Gastroesophageal sphincter (tissue), 3 donors: Measurements from ENCODE around the gene CALHM1.

Source experiments
- CTCF ChIP-seq, 4 experiments: fragments of 200-600 bp in 2 of 4; fragments of 450-650 bp in 2 of 4; sonication (generic) in 1 of 4; IDR thresholded peaks; one replicate each; pipeline ENCODE4 v1.5.1; 2017 to 2019; ENCODE audit warnings: antibody characterized with exemption in 4 of 4, mild to moderate bottlenecking in 2 of 4, moderate library complexity in 2 of 4
- EP300 ChIP-seq: sonication (generic); formaldehyde crosslinking; IDR thresholded peaks from one replicate; pipeline ENCODE4 v1.6.1; 2017; ENCODE audit warnings: antibody characterized with exemption, mild to moderate bottlenecking
- POLR2AphosphoS5 ChIP-seq: sonication (generic); formaldehyde crosslinking; IDR thresholded peaks from one replicate; pipeline ENCODE4 v1.6.1; 2017; ENCODE audit warnings: antibody characterized with exemption

DNA sequence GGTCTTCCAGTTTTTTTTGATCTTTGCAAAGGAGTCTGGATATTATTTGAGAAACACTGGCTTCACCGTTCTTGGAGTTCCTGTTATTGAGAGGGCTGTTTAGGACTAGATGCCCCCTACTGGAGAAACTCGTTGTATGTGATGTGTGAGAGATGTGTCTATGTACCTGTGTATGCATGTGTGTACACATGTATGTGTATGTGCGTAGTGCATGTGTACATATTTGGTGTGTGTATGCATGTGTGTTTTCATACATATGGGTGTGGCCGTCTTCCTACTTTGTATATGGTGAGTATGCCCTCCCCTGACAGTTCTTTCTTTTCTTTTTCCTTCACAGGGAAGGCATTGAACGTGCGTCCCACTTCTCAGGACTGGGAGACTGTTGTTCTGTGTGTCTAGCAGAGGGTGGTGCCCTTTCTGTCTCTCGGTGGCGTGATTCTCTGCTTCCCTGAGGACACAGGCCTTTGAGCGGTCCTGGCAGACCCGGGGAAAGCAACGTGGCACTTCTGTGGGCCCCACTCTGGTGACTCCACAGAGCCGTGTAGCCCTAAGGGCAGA lies 23.4 kb upstream of the CALHM1 start:
- TF ChIP-seq CTCF (IDR thresholded peaks at IDR 0.05): peak in 3 of 4 experiments; percentile 63 to 68 (median 66)
- no peak for TF ChIP-seq POLR2AphosphoS5
- no peak for TF ChIP-seq EP300
